OCI-LY7 (cell line): ENCODE results near the gene IPPK. TPM values are rescaled to one million over a fixed set of nuclear protein-coding genes. Genes with fewer than 3 reads are reported as not detected.

Experiments used
- BruUV-seq: library from RNA; stranded (reverse); fragments of 400-500 nt; replicated peaks from 2 replicates; lab custom pipeline; 2021; lab: Mats Ljungman, UMichigan
- CTCF ChIA-PET: fragments of 300-600 bp; sonication (Branson Sonifier 250); formaldehyde crosslinking; loops from one replicate; lab custom pipeline; 2022; ENCODE audit warnings: antibody characterized with exemption; ENCODE audit not compliant: unreplicated experiment; lab: Charles Lee
- POLR2A ChIA-PET: fragments of 300-600 bp; sonication (Branson Sonifier 250); formaldehyde crosslinking; loops from one replicate; lab custom pipeline; 2022; ENCODE audit warnings: antibody characterized with exemption; lab: Charles Lee
- DNase-seq: peaks from one replicate; pipeline ENCODE4 v3.0.0-alpha.2; 2015; ENCODE audit warnings: low spot score
- H2AFZ ChIP-seq: fragments of 200-600 bp; sonication (generic), shearing (Covaris generic); 2 replicates; pipeline ENCODE4 v1.6.1; 2014; ENCODE audit warnings: mild to moderate bottlenecking, antibody characterized with exemption, low read length, moderate library complexity
- H3K27ac ChIP-seq: fragments of 200-600 bp; sonication (generic); 2 replicates; pipeline ENCODE4 v1.5.1; 2014; ENCODE audit warnings: mixed run types, low read depth, mild to moderate bottlenecking, moderate library complexity, low read length, inconsistent platforms; ENCODE audit not compliant: poor library complexity, severe bottlenecking
- H3K36me3 ChIP-seq: fragments of 200-600 bp; sonication (generic); 2 replicates; pipeline ENCODE4 v1.6.1; 2014; ENCODE audit warnings: mild to moderate bottlenecking, antibody characterized with exemption, low read length, moderate library complexity, mixed read lengths; ENCODE audit not compliant: insufficient read depth
- H3K4me1 ChIP-seq: fragments of 200-600 bp; sonication (generic); 2 replicates; pipeline ENCODE4 v1.5.1; 2014; ENCODE audit warnings: mild to moderate bottlenecking, low read length; ENCODE audit not compliant: insufficient read depth, poor library complexity, severe bottlenecking
- H3K4me2 ChIP-seq: fragments of 200-600 bp; sonication (generic); 2 replicates; pipeline ENCODE4 v1.6.1; 2014; ENCODE audit warnings: mild to moderate bottlenecking, low read length
- H3K4me3 ChIP-seq: fragments of 200-600 bp; sonication (generic); 2 replicates; pipeline ENCODE4 v1.5.1; 2014; ENCODE audit warnings: mild to moderate bottlenecking, low read depth, low read length; ENCODE audit not compliant: poor library complexity, severe bottlenecking
- H3K79me2 ChIP-seq: fragments of 200-600 bp; sonication (generic); 2 replicates; pipeline ENCODE4 v1.6.1; 2016; ENCODE audit warnings: low read depth, mild to moderate bottlenecking, low read length, moderate library complexity, mixed read lengths; ENCODE audit not compliant: insufficient read depth
- H3K9me2 ChIP-seq: fragments of 200-600 bp; sonication (generic); 2 replicates; pipeline ENCODE4 v1.6.1; 2016; ENCODE audit warnings: mild to moderate bottlenecking, low read length, mixed read lengths; ENCODE audit not compliant: insufficient read depth
- H3K9me3 ChIP-seq: fragments of 200-600 bp; sonication (generic); 2 replicates; pipeline ENCODE4 v1.6.1; 2014; ENCODE audit warnings: mild to moderate bottlenecking, mixed run types, low read length, mixed read lengths
- H4K20me1 ChIP-seq: fragments of 200-600 bp; sonication (generic); 2 replicates; pipeline ENCODE4 v1.6.1; 2014; ENCODE audit warnings: mild to moderate bottlenecking, antibody characterized with exemption, low read length, moderate library complexity, mixed read lengths; ENCODE audit not compliant: insufficient read depth
- EZH2phosphoT487 ChIP-seq: fragments of 200-600 bp; sonication (generic); IDR thresholded peaks from 2 replicates; pipeline ENCODE4 v1.6.1; 2018; ENCODE audit warnings: low read depth, borderline replicate concordance, mild to moderate bottlenecking, mixed run types, antibody characterized with exemption, low read length, moderate library complexity, mixed read lengths
- intact Hi-C: fragments of 100-400 bp; cut with micrococcal nuclease; formaldehyde crosslinking; loops from one replicate; pipeline ENCODE4 v1.10.0; 2022; ENCODE audit not compliant: unreplicated experiment
- total RNA-seq, 2 experiments: library from RNA; depleted of rRNA in 1 of 2; stranded (reverse); fragments of >200 nt in 1 of 2; shearing (Covaris generic) in 1 of 2; gene quantifications; 2 replicates each; pipeline ENCODE4 v1.2.3, GENCODE V29; 2014 to 2022
- TF ChIP-seq, protein P1 (sequence below): fragments of 200-600 bp; sonication (generic); conservative IDR thresholded peaks from 2 replicates; pipeline ENCODE4 v1.5.1; 2014; ENCODE audit warnings: mild to moderate bottlenecking, antibody characterized with exemption, low read length, moderate library complexity, mixed read lengths

Gene IPPK
- total RNA-seq, 2 experiments from 2014 or later = 10.3 to 12.7 TPM

- no TSS peak for BruUV-seq
- TF ChIP-seq, protein P1, sequence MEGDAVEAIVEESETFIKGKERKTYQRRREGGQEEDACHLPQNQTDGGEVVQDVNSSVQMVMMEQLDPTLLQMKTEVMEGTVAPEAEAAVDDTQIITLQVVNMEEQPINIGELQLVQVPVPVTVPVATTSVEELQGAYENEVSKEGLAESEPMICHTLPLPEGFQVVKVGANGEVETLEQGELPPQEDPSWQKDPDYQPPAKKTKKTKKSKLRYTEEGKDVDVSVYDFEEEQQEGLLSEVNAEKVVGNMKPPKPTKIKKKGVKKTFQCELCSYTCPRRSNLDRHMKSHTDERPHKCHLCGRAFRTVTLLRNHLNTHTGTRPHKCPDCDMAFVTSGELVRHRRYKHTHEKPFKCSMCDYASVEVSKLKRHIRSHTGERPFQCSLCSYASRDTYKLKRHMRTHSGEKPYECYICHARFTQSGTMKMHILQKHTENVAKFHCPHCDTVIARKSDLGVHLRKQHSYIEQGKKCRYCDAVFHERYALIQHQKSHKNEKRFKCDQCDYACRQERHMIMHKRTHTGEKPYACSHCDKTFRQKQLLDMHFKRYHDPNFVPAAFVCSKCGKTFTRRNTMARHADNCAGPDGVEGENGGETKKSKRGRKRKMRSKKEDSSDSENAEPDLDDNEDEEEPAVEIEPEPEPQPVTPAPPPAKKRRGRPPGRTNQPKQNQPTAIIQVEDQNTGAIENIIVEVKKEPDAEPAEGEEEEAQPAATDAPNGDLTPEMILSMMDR = peak; percentile 97
- TF ChIP-seq EZH2phosphoT487 = no peak
- H3K4me3 ChIP-seq = peak overlapping the region; percentile 33
- no peaks in the 10 kb centered on the region for H3K79me2 ChIP-seq
- CTCF ChIA-PET = interaction anchor here (1.5 to 1.8 kb wide), 6 partner anchors 12 to 74 kb away, joined by 3 to 8 read pairs (median 6); no protein-coding TSS in a partner anchor
- H3K36me3 ChIP-seq = peaks cover 95% of the 10 kb centered on the region
- no peaks in the 10 kb centered on the region for H3K9me3 ChIP-seq
- peak; percentile 80 for DNase-seq
- H3K9me2 ChIP-seq = no peaks in the 10 kb centered on the region
- intact Hi-C loops = loop anchor here (1.0 to 2.0 kb wide), 3 partner anchors 46 to 74 kb away; partner anchors contain the start of gene IPPK
- H2AFZ ChIP-seq = no peak overlapping the region
- H3K4me2 ChIP-seq = peak overlapping the region; percentile 65
- peak overlapping the region; percentile 62 for H3K27ac ChIP-seq
- peaks cover 58% of the 10 kb centered on the region for H3K4me1 ChIP-seq
- POLR2A ChIA-PET = interaction anchor here (0.5 to 2.0 kb wide), 3 partner anchors 45 to 75 kb away, joined by 3 to 11 read pairs (median 5); partner anchors contain the start of gene IPPK
- no peaks in the 10 kb centered on the region for H4K20me1 ChIP-seq
These were observed 46.6 kb upstream of the IPPK start for GRCh38 chr9:92716557-92716956.

DNA sequence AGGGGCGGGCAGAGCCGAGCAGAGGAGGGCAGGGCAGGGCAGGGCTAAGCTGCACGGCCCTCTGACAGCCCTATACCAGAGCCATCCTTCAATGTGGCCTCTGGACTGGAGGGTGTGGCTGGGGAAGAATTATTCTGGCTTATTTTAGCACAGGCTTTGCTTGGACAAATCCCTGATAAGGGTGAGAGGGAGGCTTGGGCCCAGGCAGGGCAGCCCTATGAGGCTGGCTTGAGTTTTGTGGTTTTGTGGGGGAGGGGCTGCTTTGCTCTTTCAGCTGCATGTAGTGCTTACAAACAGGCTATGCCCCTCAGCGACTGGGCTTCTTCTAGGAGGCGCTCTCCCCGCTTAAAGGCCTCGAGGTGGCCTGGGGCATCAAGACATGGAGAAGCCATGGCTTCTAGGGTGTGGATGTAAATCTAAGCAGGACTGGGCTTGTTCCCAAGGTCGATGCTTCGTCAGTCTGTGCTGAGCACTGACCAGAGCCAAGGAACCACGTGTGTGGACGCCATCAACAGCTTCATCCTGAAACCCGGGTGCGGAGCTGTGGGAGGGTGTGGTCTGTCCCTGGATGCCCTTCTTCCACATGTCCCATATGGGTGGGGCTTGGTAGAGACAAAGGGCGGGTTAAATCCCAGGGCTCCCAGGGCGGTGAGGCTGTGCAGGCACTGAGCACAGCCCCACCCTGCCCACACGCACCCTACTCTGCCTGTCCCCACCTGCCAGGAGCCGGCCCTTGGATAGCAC lies 45.7 kb upstream of the IPPK start:
- no TSS peak for BruUV-seq
- H3K27ac ChIP-seq = no peak overlapping the region
- no peak overlapping the region for H3K4me2 ChIP-seq
- ChIA-PET CTCF (interaction anchor here (1.5 kb wide), 2 partner anchors 13 to 75 kb away, joined by 6 to 8 read pairs; no protein-coding TSS in a partner anchor), POLR2A (interaction anchor here (0.5 kb wide), 1 partner anchor 478 kb away, joined by 3 read pairs; no protein-coding TSS in a partner anchor)
- intact Hi-C loops = loop anchor here (1.0 to 2.0 kb wide), 3 partner anchors 45 to 75 kb away; partner anchors contain the start of gene IPPK
- DNase-seq = no peak
- H2AFZ ChIP-seq = no peak overlapping the region
- H3K79me2 ChIP-seq = no peaks in the 10 kb centered on the region
- TF ChIP-seq, protein P1 = no peak
- no peak for TF ChIP-seq EZH2phosphoT487
- peaks cover 99% of the 10 kb centered on the region for H3K36me3 ChIP-seq
- no peak overlapping the region for H3K4me3 ChIP-seq
- no peaks in the 10 kb centered on the region for H3K9me3 ChIP-seq
- peaks cover 49% of the 10 kb centered on the region for H3K4me1 ChIP-seq
- H3K9me2 ChIP-seq = no peaks in the 10 kb centered on the region
- H4K20me1 ChIP-seq = no peaks in the 10 kb centered on the region
